Measurements from ENCODE around the gene C16orf90.
"Not testable (repeated sequence)": the region's sequence is repeated elsewhere in the genome, so short reads cannot be mapped to it uniquely, and the experiment has no call there.

Gene C16orf90

GRCh38 chr16:3476409-3476808 lies 18.9 kb downstream of the C16orf90 start:
- in situ Hi-C loops (cut with MboI; ENCODE audit: low pct_unique_long_range_greater_than_20kb, low sequenced_read_pairs, unreplicated experiment): no loop called here
- DNase-seq (ENCODE audit: low spot score): no peak
- TF ChIP-seq CTCF (IDR thresholded peaks at IDR 0.05; ENCODE audit: extremely low read depth, insufficient read depth, missing control alignments): no peak

GRCh38 chr16:3475604-3476375 lies 19.5 kb downstream of the C16orf90 start:
- no peak for TF ChIP-seq CTCF (IDR thresholded peaks at IDR 0.05; ENCODE audit: extremely low read depth, insufficient read depth, missing control alignments)

DNA sequence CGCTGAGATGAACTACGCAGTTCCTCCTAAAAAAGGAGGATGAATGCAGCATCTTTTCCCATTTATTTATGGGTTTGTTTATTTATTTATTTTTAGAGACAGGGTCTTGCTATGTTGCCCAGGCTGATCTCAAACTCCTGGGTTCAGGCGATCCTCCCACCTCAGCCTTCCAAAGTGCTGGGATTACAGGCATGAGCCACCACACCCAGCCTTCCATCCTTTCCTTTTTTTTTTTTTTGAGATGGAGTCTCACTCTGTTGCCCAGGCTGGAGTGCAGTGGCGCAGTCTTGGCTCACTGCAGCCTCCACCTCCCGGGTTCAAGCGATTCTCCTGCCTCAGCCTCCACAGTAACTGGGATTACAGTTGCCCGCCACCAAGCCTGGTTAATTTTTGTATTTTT lies 20.4 kb downstream of the C16orf90 start:
- in situ Hi-C loops (cut with MboI; ENCODE audit: low pct_unique_long_range_greater_than_20kb, low sequenced_read_pairs, unreplicated experiment); DNase-seq (ENCODE audit: low spot score): not testable (repeated sequence)

More at GRCh38 chr16:3475604-3476375, 19.5 kb downstream of the C16orf90 start:
- in situ Hi-C loops (cut with MboI; ENCODE audit: low pct_unique_long_range_greater_than_20kb, low sequenced_read_pairs, unreplicated experiment): no loop called here
- DNase-seq (ENCODE audit: low spot score): no peak

DNA sequence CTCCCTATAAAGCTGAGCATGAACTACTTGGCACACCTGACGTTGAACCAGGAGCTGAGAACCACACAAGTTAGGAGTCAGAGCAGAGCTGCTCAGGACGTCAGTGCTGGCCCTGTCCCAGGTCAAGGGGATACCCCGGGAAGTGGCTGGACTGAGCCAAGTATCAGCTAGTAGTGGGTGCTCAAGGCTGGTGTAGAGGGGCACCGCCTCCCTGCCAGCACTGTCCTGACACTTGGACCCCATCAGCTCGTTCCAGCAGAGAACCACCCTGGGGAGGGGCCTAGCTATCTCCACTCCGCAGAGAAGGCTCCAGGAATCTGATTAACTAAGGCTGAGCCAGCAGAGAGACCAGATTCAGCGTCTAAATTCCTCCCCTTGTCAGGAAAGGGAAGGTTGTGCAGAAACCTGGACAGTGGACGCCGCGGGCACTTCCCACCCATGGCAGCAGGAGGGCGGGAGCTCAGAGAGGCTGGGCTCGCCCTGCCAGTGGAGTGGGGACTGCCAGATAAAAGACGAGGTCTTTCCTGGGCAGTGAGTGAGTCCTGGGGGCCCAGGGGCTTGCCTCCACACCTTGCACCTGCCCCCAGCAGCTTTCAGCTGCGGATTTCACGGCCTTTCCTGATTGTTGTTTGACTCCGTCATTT lies 21.0 kb downstream of the C16orf90 start:
- in situ Hi-C loops (cut with MboI; ENCODE audit: low pct_unique_long_range_greater_than_20kb, low sequenced_read_pairs, unreplicated experiment): no loop called here
- TF ChIP-seq CTCF (IDR thresholded peaks at IDR 0.05; ENCODE audit: extremely low read depth, insufficient read depth, missing control alignments): no peak
- DNase-seq (ENCODE audit: low spot score): no peak

- in situ Hi-C loops (cut with MboI; ENCODE audit: low pct_unique_long_range_greater_than_20kb, low sequenced_read_pairs, unreplicated experiment); DNase-seq (ENCODE audit: low spot score): not testable (repeated sequence)
These were observed 21.7 kb downstream of the C16orf90 start for GRCh38 chr16:3473596-3473943.

DNA sequence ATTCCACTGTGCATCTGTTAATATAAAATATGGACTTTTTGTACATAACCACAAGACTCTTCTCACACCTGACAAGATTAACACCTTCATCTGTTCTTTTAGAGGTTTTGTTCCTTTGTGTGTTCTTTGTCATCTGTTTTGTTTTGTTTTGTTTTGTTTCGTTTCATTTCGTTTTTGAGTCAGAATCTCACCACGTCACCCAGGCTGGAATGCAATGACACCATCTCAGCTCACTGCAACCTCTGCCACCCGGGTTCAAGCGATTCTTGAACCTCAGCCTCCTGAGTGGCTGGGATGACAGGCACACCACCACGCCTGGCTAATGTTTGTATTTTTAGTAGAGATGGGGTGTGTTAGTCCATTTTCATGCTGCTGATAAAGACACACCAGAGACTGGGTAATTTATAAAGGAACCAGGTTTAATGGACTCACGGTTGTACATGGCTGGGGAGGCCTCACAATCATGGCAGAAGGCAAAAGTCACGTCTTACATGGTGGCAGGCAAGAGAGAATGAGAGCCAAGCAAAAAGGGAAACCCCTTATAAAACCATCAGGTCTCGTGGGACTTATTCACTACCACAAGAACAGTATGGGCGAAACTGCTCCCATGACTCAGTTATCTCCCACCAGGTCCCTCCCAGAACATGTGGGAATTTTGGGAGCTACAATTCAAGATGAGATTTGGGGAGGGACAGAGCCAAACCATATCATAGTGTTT lies 22.3 kb downstream of the C16orf90 start:
- no peak for DNase-seq (ENCODE audit: low spot score)
- in situ Hi-C loops (cut with MboI; ENCODE audit: low pct_unique_long_range_greater_than_20kb, low sequenced_read_pairs, unreplicated experiment): no loop called here
- no peak for TF ChIP-seq CTCF (IDR thresholded peaks at IDR 0.05; ENCODE audit: extremely low read depth, insufficient read depth, missing control alignments)

DNA sequence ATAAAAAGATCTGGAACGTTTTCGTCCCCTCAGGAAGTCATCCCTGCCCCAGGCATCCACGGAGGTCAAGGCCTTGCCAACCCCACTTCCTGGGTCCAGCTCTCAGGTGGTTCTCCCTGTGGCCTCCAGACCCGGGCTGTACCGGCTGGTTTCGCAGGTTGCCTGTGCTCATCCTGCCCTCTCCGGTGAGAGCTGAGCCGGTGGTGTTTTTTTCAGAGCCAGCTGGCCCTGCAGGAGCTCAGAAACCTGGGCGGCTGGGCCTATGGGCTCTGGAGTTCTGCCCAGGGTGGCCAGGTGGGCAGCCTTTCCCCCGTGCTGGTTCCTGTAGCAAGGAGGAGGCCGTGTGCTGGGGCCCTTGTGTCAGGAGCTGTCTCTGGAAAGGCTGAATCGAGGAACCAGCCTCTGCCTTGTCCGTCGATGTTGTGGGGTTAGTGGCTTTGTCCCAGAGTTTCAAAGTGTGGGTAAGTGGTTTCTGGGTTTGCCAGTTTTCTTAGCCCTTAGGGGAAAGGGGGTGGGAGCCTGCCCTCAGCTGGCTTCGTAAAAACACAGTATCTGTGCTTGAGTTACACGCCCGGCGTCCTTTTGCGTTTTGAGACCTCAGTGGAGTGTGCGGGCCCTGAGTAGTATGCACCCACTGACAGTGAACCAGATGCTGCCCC lies 23.6 kb downstream of the C16orf90 start:
- DNase-seq (ENCODE audit: low spot score): no peak
- in situ Hi-C loops (cut with MboI; ENCODE audit: low pct_unique_long_range_greater_than_20kb, low sequenced_read_pairs, unreplicated experiment): no loop called here
- no peak for TF ChIP-seq CTCF (IDR thresholded peaks at IDR 0.05; ENCODE audit: extremely low read depth, insufficient read depth, missing control alignments)

All from GM13977 (cell line).